Endodermal cell (in vitro differentiated cells): ENCODE data around the gene ADAM29. TPM values are rescaled to one million over a fixed set of nuclear protein-coding genes. Genes with fewer than 3 reads are reported as not detected.

ENCODE experiments used
- DNase-seq: peaks from one replicate; pipeline ENCODE4 v3.0.0-alpha.2; 2017
- H3K27ac ChIP-seq: 2 replicates; pipeline ENCODE4 v1.5.1; 2013; ENCODE audit warnings: mild to moderate bottlenecking, low read depth, low read length, moderate library complexity
- H3K27me3 ChIP-seq: 2 replicates; pipeline ENCODE4 v1.6.1; 2013; ENCODE audit warnings: mild to moderate bottlenecking, low read length, moderate library complexity; ENCODE audit not compliant: insufficient read depth, control insufficient read depth, poor library complexity, severe bottlenecking
- H3K36me3 ChIP-seq: 2 replicates; pipeline ENCODE4 v1.7.0; 2013; ENCODE audit warnings: mild to moderate bottlenecking, low read length, moderate library complexity; ENCODE audit not compliant: control insufficient read depth, insufficient read depth
- H3K4me1 ChIP-seq: one replicate; pipeline ENCODE4 v1.7.0; 2013; ENCODE audit warnings: low read length; ENCODE audit not compliant: control insufficient read depth, insufficient read depth
- H3K4me3 ChIP-seq: 2 replicates; pipeline ENCODE4 v1.5.1; 2013; ENCODE audit warnings: mild to moderate bottlenecking, low read length, moderate library complexity
- H3K9ac ChIP-seq: 2 replicates; pipeline ENCODE4 v1.6.1; 2013; ENCODE audit warnings: mild to moderate bottlenecking, low read length, moderate library complexity; ENCODE audit not compliant: poor library complexity, severe bottlenecking; ENCODE audit errors: extremely low read depth
- H3K9me3 ChIP-seq: 2 replicates; pipeline ENCODE4 v1.6.1; 2013; ENCODE audit warnings: mild to moderate bottlenecking, low read length, moderate library complexity; ENCODE audit not compliant: control insufficient read depth
- H3K27ac Mint-ChIP-seq: 2 replicates; pipeline ENCODE4 v1.8.0; 2020; ENCODE audit warnings: mixed read lengths
- H3K27me3 Mint-ChIP-seq: 2 replicates; pipeline ENCODE4 v1.8.0; 2021; ENCODE audit warnings: mild to moderate bottlenecking, mixed read lengths; ENCODE audit not compliant: insufficient read depth
- H3K36me3 Mint-ChIP-seq: 2 replicates; pipeline ENCODE4 v1.8.0; 2020; ENCODE audit warnings: low read depth, mixed read lengths
- H3K4me1 Mint-ChIP-seq: 2 replicates; pipeline ENCODE4 v1.8.0; 2020; ENCODE audit warnings: mixed read lengths
- H3K4me3 Mint-ChIP-seq: 2 replicates; pipeline ENCODE4 v1.8.0; 2020; ENCODE audit warnings: mild to moderate bottlenecking, moderate library complexity, mixed read lengths
- H3K9me3 Mint-ChIP-seq: 2 replicates; pipeline ENCODE4 v1.8.0; 2020; ENCODE audit warnings: mild to moderate bottlenecking, mixed read lengths
- WGBS, 2 experiments: methylation state at CpG; one replicate each; pipeline versions ENCODE4 v1.1.5 to v1.1.7; 2013; ENCODE audit warnings: missing lambda C conversion rate in 2 of 2, mixed read lengths in 1 of 2; ENCODE audit not compliant: insufficient coverage in 1 of 2, insufficient read length in 1 of 2; 5-methylcytosine and 5-hydroxymethylcytosine counted together
- total RNA-seq, 2 donors: library from RNA; stranded (reverse); fragmentation: NEBNext Ultra II Directional in 1 of 2; extraction: Animal tissue kit (Norgen Biotek cat#: 25700) in 1 of 2; gene quantifications; 2 replicates in 1 of 2; 3 replicates in 1 of 2; pipeline ENCODE4 v1.2.1, GENCODE V29; 2021
- TF ChIP-seq, protein P1 (sequence below): fragments of 200-600 bp; sonication (generic); conservative IDR thresholded peaks from 2 replicates; pipeline ENCODE4 v1.5.0; 2021; ENCODE audit warnings: antibody characterized with exemption, mild to moderate bottlenecking

ADAM29 gene
- total RNA-seq, 2 donors from 2014 or later, result not detected

DNA sequence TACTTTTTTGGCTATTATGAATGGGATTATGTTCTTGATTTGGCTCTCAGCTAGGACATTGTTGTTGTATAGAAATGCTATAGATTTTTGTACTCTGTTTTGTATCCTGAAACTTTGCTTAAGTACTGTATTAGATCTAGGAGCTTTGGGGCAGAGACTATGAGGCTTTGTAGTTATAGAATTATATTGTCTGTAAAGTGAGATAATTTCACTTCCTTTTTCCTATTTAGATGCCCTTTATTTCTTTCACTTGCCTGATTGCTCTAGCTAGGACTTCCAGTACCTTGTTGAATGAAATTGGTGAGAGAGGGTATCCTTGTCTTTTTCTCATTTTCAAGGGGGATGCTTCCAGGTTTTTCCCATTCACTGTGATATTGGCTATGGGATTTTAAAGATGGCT lies 28.1 kb downstream of the ADAM29 start:
- Mint-ChIP-seq H3K27ac (no peak overlapping the region), H3K27me3 (no peaks in the 10 kb centered on the region), H3K4me1 (no peaks in the 10 kb centered on the region), H3K4me3 (no peak overlapping the region), H3K36me3 (no peaks in the 10 kb centered on the region), H3K9me3 (peaks cover 14% of the 10 kb centered on the region)
- H3K27me3 ChIP-seq, result no peaks in the 10 kb centered on the region
- no peak overlapping the region for H3K9ac ChIP-seq
- H3K4me3 ChIP-seq, result no peak overlapping the region
- no peaks in the 10 kb centered on the region for H3K36me3 ChIP-seq
- TF ChIP-seq, protein P1, sequence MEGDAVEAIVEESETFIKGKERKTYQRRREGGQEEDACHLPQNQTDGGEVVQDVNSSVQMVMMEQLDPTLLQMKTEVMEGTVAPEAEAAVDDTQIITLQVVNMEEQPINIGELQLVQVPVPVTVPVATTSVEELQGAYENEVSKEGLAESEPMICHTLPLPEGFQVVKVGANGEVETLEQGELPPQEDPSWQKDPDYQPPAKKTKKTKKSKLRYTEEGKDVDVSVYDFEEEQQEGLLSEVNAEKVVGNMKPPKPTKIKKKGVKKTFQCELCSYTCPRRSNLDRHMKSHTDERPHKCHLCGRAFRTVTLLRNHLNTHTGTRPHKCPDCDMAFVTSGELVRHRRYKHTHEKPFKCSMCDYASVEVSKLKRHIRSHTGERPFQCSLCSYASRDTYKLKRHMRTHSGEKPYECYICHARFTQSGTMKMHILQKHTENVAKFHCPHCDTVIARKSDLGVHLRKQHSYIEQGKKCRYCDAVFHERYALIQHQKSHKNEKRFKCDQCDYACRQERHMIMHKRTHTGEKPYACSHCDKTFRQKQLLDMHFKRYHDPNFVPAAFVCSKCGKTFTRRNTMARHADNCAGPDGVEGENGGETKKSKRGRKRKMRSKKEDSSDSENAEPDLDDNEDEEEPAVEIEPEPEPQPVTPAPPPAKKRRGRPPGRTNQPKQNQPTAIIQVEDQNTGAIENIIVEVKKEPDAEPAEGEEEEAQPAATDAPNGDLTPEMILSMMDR, result no peak
- DNase-seq, result no peak
- no peak overlapping the region for H3K27ac ChIP-seq
- no peaks in the 10 kb centered on the region for H3K9me3 ChIP-seq
- no peaks in the 10 kb centered on the region for H3K4me1 ChIP-seq

- H3K4me1 ChIP-seq, result no peaks in the 10 kb centered on the region
- DNase-seq, result no peak
- no peaks in the 10 kb centered on the region for H3K9me3 ChIP-seq
- TF ChIP-seq, protein P1, result no peak
- Mint-ChIP-seq H3K4me3 (no peak overlapping the region), H3K27me3 (no peaks in the 10 kb centered on the region), H3K36me3 (no peaks in the 10 kb centered on the region), H3K9me3 (no peaks in the 10 kb centered on the region), H3K4me1 (no peaks in the 10 kb centered on the region), H3K27ac (no peak overlapping the region)
- no peaks in the 10 kb centered on the region for H3K27me3 ChIP-seq
- H3K36me3 ChIP-seq, result no peaks in the 10 kb centered on the region
- no peak overlapping the region for H3K4me3 ChIP-seq
- H3K9ac ChIP-seq, result no peak overlapping the region
- no peak overlapping the region for H3K27ac ChIP-seq
- 90 to 92% methylated on average over 7 to 8 of the region's 8 CpGs for WGBS, 2 experiments
Observed at GRCh38 chr4:174948826-174949225, 30.7 kb downstream of the ADAM29 start.

GRCh38 chr4:174972911-174973310 lies 54.8 kb downstream of the ADAM29 start:
- Histone ChIP-seq H3K9ac (no peak overlapping the region), H3K4me3 (no peak overlapping the region), H3K27me3 (no peaks in the 10 kb centered on the region), H3K4me1 (no peaks in the 10 kb centered on the region), H3K9me3 (no peaks in the 10 kb centered on the region), H3K36me3 (no peaks in the 10 kb centered on the region), H3K27ac (no peak overlapping the region)
- 91 to 100% methylated on average over 2 to 3 of the region's 3 CpGs for WGBS, 2 experiments
- DNase-seq, result no peak
- no peaks in the 10 kb centered on the region for H3K36me3 Mint-ChIP-seq
- peaks cover 2% of the 10 kb centered on the region for H3K9me3 Mint-ChIP-seq
- TF ChIP-seq, protein P1, result no peak
- H3K27me3 Mint-ChIP-seq, result no peaks in the 10 kb centered on the region
- no peak overlapping the region for H3K4me3 Mint-ChIP-seq
- H3K27ac Mint-ChIP-seq, result no peak overlapping the region
- H3K4me1 Mint-ChIP-seq, result no peaks in the 10 kb centered on the region
